GM12872 (cell line): ENCODE data around the gene OCRL.
A peak's percentile ranks its signal among the peaks of the same experiment; 100 is the strongest.

Source experiments
- CTCF ChIP-seq: IDR thresholded peaks from 3 replicates; pipeline ENCODE4 v1.5.1; 2011; ENCODE audit warnings: low read depth, mild to moderate bottlenecking, low read length, moderate library complexity; ENCODE audit not compliant: insufficient read depth

OCRL gene

GRCh38 chrX:129540068-129540653 lies at the start of gene OCRL:
OCRL (plus strand) TSS chrX:129540259; CDS start chrX:129540440, 181 bp downstream.
- TF ChIP-seq CTCF: peak; percentile 75

- no peak for TF ChIP-seq CTCF
Measured at GRCh38 chrX:129490330-129490729, 49.7 kb upstream of the OCRL start.

GRCh38 chrX:129493643-129494042 lies 46.4 kb upstream of the OCRL start:
- no peak for TF ChIP-seq CTCF

- TF ChIP-seq CTCF: no peak
Measured at GRCh38 chrX:129494887-129495286, 45.2 kb upstream of the OCRL start.

GRCh38 chrX:129495900-129496299 lies 44.2 kb upstream of the OCRL start:
- no peak for TF ChIP-seq CTCF

GRCh38 chrX:129496625-129497024 lies 43.4 kb upstream of the OCRL start:
- TF ChIP-seq CTCF: no peak

- TF ChIP-seq CTCF: no peak
Measured at GRCh38 chrX:129497146-129497843, 42.8 kb upstream of the OCRL start.
